ENCODE measurements around the gene GFOD1. TPM values are rescaled to one million over a fixed set of nuclear protein-coding genes. Genes with fewer than 3 reads are reported as not detected.
A peak's percentile ranks its signal among the peaks of the same experiment; 100 is the strongest.

GFOD1 gene
- polyA plus RNA-seq, 2 of the 4 experiments (the other 2 are of a cell fraction): 2.7 to 3.5 TPM

- ATAC-seq (no peak), FAIRE-seq (no peak), DNase-seq (ENCODE audit: low read depth in 1 of 2, low spot score in 1 of 2) (no peak)
- H3K27ac ChIP-seq: peak overlapping the region; percentile 66 to 80; a peak in 5 of 6 replicates
- POLR2A ChIA-PET: no interaction called here
- WGBS (ENCODE audit: missing lambda C conversion rate): 88% methylated on average over 9 of the region's 9 CpGs
- CTCF ChIA-PET: no interaction called here
- H3K4me3 ChIP-seq: no peak overlapping the region
- peaks cover 54% of the 10 kb centered on the region for H3K4me1 ChIP-seq
- peak overlapping the region; percentile 36; the same call in 2 of the 3 replicates for H3K4me2 ChIP-seq
- H3K9me3 ChIP-seq: no peaks in the 10 kb centered on the region
- TF ChIP-seq MAZ (IDR thresholded peaks at IDR 0.05; ENCODE audit: borderline replicate concordance, low read depth, low read length) (no peak), ZNF302 (CRISPR knock-in tag; IDR thresholded peaks at IDR 0.05) (no peak), ATOH8 (CRISPR knock-in tag; IDR thresholded peaks at IDR 0.05; ENCODE audit: low read depth) (no peak), JUNB (IDR thresholded peaks at IDR 0.05) (no peak), CEBPB (IDR thresholded peaks at IDR 0.05) (no peak), EP300 (IDR thresholded peaks at IDR 0.05) (no peak), KDM5A (IDR thresholded peaks at IDR 0.05) (no peak), RARB (CRISPR knock-in tag; IDR thresholded peaks at IDR 0.05) (no peak), NPAS2 (CRISPR knock-in tag; IDR thresholded peaks at IDR 0.05; ENCODE audit: borderline replicate concordance) (no peak), PHF8 (IDR thresholded peaks at IDR 0.05; ENCODE audit: borderline replicate concordance, low read depth) (no peak), RFX5 (IDR thresholded peaks at IDR 0.05) (no peak), POLR2AphosphoS2 (conservative IDR thresholded peaks at IDR 0.05; ENCODE audit: low read length) (no peak), HEYL (CRISPR knock-in tag; IDR thresholded peaks at IDR 0.05) (no peak), RCOR1 (IDR thresholded peaks at IDR 0.05; ENCODE audit: low read depth, low read length) (no peak)
These were observed 74.5 kb downstream of the GFOD1 start for GRCh38 chr6:13412639-13413465.

GRCh38 chr6:13412211-13412610, 75.2 kb downstream of the GFOD1 start:
- H3K4me2 ChIP-seq: peak overlapping the region; percentile 36; the same call in 1 of the 3 replicates
- whole genome bisulfite sequencing (ENCODE audit: missing lambda C conversion rate): 93% methylated on average over 5 of the region's 5 CpGs
- POLR2A ChIA-PET: no interaction called here
- no peaks in the 10 kb centered on the region for H3K9me3 ChIP-seq
- FAIRE-seq (no peak), DNase-seq (ENCODE audit: low read depth in 1 of 2, low spot score in 1 of 2) (no peak), ATAC-seq (no peak)
- CTCF ChIA-PET: no interaction called here
- peaks cover 58% of the 10 kb centered on the region for H3K4me1 ChIP-seq
- no peak overlapping the region for H3K4me3 ChIP-seq
- no peak for TF ChIP-seq ZFP36 (IDR thresholded peaks at IDR 0.05; ENCODE audit: borderline replicate concordance, partially characterized antibody)
- TF ChIP-seq BHLHE40 (IDR thresholded peaks at IDR 0.05; ENCODE audit: low read depth, low read length): no peak
- no peak for TF ChIP-seq EP300 (IDR thresholded peaks at IDR 0.05)
- TF ChIP-seq MYC (IDR thresholded peaks at IDR 0.05; ENCODE audit: borderline replicate concordance, low read length): no peak
- no peak for TF ChIP-seq HDAC2 (IDR thresholded peaks at IDR 0.05)
- TF ChIP-seq MAZ (IDR thresholded peaks at IDR 0.05; ENCODE audit: borderline replicate concordance, low read depth, low read length): no peak
- no peak for TF ChIP-seq JUN (IDR thresholded peaks at IDR 0.05)
- no peak for TF ChIP-seq REST (IDR thresholded peaks at IDR 0.05)
- peak overlapping the region; percentile 66 to 80; a peak in 5 of 6 replicates for H3K27ac ChIP-seq

Measured in A549 (cell line).